Neural cell (in vitro differentiated cells): ENCODE measurements around the gene ZNF277. TPM values are rescaled to one million over a fixed set of nuclear protein-coding genes. Genes with fewer than 3 reads are reported as not detected.

Experiments
- H2AFZ ChIP-seq: fragments of 200-600, 300-800 bp; sonication (generic), shearing (Covaris generic); 2 replicates; pipeline ENCODE4 v1.6.0; 2014; ENCODE audit warnings: low read depth, mild to moderate bottlenecking, antibody characterized with exemption, low read length, moderate library complexity
- H3F3A ChIP-seq: fragments of 200-600 bp; shearing (Covaris generic); 2 replicates; pipeline ENCODE4 v1.6.1; 2016; ENCODE audit warnings: mild to moderate bottlenecking, moderate library complexity, mixed read lengths, antibody characterized with exemption, low read length; ENCODE audit not compliant: insufficient read depth, poor library complexity, severe bottlenecking
- H3K27ac ChIP-seq: fragments of 200-600, 300-800 bp; sonication (generic), shearing (Covaris generic); 2 replicates; pipeline ENCODE4 v1.5.1; 2014; ENCODE audit warnings: mild to moderate bottlenecking, low read length, moderate library complexity
- H3K27me3 ChIP-seq: fragments of 300-800, 200-600 bp; sonication (generic), shearing (Covaris generic); 2 replicates; pipeline ENCODE4 v1.6.0; 2014; ENCODE audit warnings: mild to moderate bottlenecking, low read depth, low read length, moderate library complexity; ENCODE audit not compliant: insufficient read depth
- H3K36me3 ChIP-seq: fragments of 300-800, 200-600 bp; sonication (generic), shearing (Covaris generic); 2 replicates; pipeline ENCODE4 v1.5.1; 2014; ENCODE audit warnings: mild to moderate bottlenecking, antibody characterized with exemption, low read length, moderate library complexity; ENCODE audit not compliant: insufficient read depth
- H3K4me2 ChIP-seq: fragments of 300-800, 200-600 bp; sonication (generic), shearing (Covaris generic); 2 replicates; pipeline ENCODE4 v1.6.0; 2014; ENCODE audit warnings: mild to moderate bottlenecking, low read length
- H3K4me3 ChIP-seq: fragments of 300-800, 200-600 bp; sonication (generic), shearing (Covaris generic); 2 replicates; pipeline ENCODE4 v1.5.1; 2014; ENCODE audit warnings: mild to moderate bottlenecking, low read length, moderate library complexity
- H3K79me2 ChIP-seq: fragments of 200-600 bp; shearing (Covaris generic); replicated peaks from 2 replicates; pipeline ENCODE4 v1.6.0; 2014; ENCODE audit warnings: mild to moderate bottlenecking, low read length, moderate library complexity; ENCODE audit not compliant: insufficient read depth
- H3K9ac ChIP-seq: fragments of 300-800, 200-600 bp; sonication (generic), shearing (Covaris generic); 2 replicates; pipeline ENCODE4 v1.6.1; 2016; ENCODE audit warnings: mild to moderate bottlenecking, low read length, mixed read lengths
- H3K9me2 ChIP-seq: fragments of 200-600 bp; shearing (Covaris generic); 2 replicates; pipeline ENCODE4 v1.6.1; 2016; ENCODE audit warnings: mild to moderate bottlenecking, low read length, mixed read lengths; ENCODE audit not compliant: insufficient read depth
- H3K9me3 ChIP-seq: fragments of 200-600, 300-800 bp; sonication (generic), shearing (Covaris generic); 2 replicates; pipeline ENCODE4 v1.6.1; 2016; ENCODE audit warnings: mild to moderate bottlenecking, mixed run types, low read length, moderate library complexity, mixed read lengths
- H4K20me1 ChIP-seq: fragments of 200-600 bp; shearing (Covaris generic); 2 replicates; pipeline ENCODE4 v1.6.1; 2016; ENCODE audit warnings: mild to moderate bottlenecking, mixed run types; ENCODE audit not compliant: insufficient read depth
- EP300 ChIP-seq: fragments of 450-650 bp; conservative IDR thresholded peaks from 2 replicates; pipeline ENCODE4 v1.6.1; 2014; ENCODE audit warnings: antibody characterized with exemption, mild to moderate bottlenecking, moderate library complexity; ENCODE audit not compliant: poor library complexity, severe bottlenecking
- EZH2 ChIP-seq: fragments of 200-600, 300-800 bp; shearing (Covaris generic), sonication (generic); IDR thresholded peaks from 2 replicates; pipeline ENCODE4 v1.6.1; 2014; ENCODE audit warnings: antibody characterized with exemption, low read length, borderline replicate concordance, mild to moderate bottlenecking; ENCODE audit not compliant: insufficient read depth, poor library complexity, severe bottlenecking
- MXI1 ChIP-seq: fragments of 450-650 bp; conservative IDR thresholded peaks from 2 replicates; pipeline ENCODE4 v1.6.1; 2014; ENCODE audit warnings: antibody characterized with exemption, mild to moderate bottlenecking; ENCODE audit not compliant: poor library complexity, severe bottlenecking
- POLR2AphosphoS5 ChIP-seq: IDR thresholded peaks from 2 replicates; pipeline ENCODE4 v1.6.1; 2012
- RAD21 ChIP-seq: fragments of 450-650 bp; conservative IDR thresholded peaks from 2 replicates; pipeline ENCODE4 v1.6.1; 2014; ENCODE audit warnings: antibody characterized with exemption, mild to moderate bottlenecking, moderate library complexity
- REST ChIP-seq: IDR thresholded peaks from 2 replicates; pipeline ENCODE4 v1.6.1; 2012; ENCODE audit warnings: borderline replicate concordance
- SMC3 ChIP-seq: fragments of 450-650 bp; conservative IDR thresholded peaks from 2 replicates; pipeline ENCODE4 v1.6.1; 2014; ENCODE audit warnings: antibody characterized with exemption, mild to moderate bottlenecking, moderate library complexity; ENCODE audit not compliant: poor library complexity
- TAF1 ChIP-seq: IDR thresholded peaks from 2 replicates; pipeline ENCODE4 v1.6.1; 2012; ENCODE audit warnings: low read depth
- polyA plus RNA-seq: library from polyadenylated mRNA; depleted of rRNA; stranded (reverse); fragments of >200 nt; gene quantifications from 2 replicates; pipeline ENCODE4 v1.2.3, GENCODE V29; 2014
- TF ChIP-seq, protein P1 (sequence below): fragments of 450-650 bp; IDR thresholded peaks from 2 replicates; pipeline ENCODE4 v1.5.1; 2014; ENCODE audit warnings: antibody characterized with exemption, mild to moderate bottlenecking, moderate library complexity; ENCODE audit not compliant: poor library complexity, severe bottlenecking

Gene ZNF277
- polyA plus RNA-seq, 1 donor from 2014 or later: 30.0 TPM

DNA sequence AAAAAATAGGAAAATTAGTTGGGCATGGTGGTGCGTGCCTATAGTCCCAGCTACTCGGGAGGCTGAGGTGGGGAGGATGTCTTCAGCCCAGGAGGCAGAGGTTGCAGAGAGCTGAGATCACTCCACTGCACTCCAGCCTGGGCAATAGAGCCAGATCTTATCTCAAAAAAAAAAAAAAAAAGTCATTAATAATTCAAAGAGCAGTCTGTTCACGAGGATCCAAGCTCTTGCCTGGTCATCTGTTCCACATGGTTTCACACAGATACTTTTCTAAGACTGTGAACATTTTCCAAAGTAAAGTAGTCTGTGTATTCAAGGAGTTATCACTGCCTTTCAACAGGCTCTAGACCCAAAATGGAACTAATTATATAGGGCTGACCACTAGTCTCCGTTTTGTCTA, 86.9 kb downstream of the ZNF277 start:
- H4K20me1 ChIP-seq: no peaks in the 10 kb centered on the region
- H3F3A ChIP-seq: no peaks in the 10 kb centered on the region
- no peaks in the 10 kb centered on the region for H3K9me3 ChIP-seq
- no peaks in the 10 kb centered on the region for H3K27me3 ChIP-seq
- H3K4me3 ChIP-seq: no peak overlapping the region
- H3K79me2 ChIP-seq: no peaks in the 10 kb centered on the region
- H3K4me2 ChIP-seq: no peak overlapping the region
- H3K9me2 ChIP-seq: no peaks in the 10 kb centered on the region
- H3K36me3 ChIP-seq: no peaks in the 10 kb centered on the region
- no peak overlapping the region for H3K27ac ChIP-seq
- TF ChIP-seq POLR2AphosphoS5: no peak
- no peak for TF ChIP-seq EP300
- TF ChIP-seq, protein P1, sequence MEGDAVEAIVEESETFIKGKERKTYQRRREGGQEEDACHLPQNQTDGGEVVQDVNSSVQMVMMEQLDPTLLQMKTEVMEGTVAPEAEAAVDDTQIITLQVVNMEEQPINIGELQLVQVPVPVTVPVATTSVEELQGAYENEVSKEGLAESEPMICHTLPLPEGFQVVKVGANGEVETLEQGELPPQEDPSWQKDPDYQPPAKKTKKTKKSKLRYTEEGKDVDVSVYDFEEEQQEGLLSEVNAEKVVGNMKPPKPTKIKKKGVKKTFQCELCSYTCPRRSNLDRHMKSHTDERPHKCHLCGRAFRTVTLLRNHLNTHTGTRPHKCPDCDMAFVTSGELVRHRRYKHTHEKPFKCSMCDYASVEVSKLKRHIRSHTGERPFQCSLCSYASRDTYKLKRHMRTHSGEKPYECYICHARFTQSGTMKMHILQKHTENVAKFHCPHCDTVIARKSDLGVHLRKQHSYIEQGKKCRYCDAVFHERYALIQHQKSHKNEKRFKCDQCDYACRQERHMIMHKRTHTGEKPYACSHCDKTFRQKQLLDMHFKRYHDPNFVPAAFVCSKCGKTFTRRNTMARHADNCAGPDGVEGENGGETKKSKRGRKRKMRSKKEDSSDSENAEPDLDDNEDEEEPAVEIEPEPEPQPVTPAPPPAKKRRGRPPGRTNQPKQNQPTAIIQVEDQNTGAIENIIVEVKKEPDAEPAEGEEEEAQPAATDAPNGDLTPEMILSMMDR: no peak
- no peak for TF ChIP-seq SMC3
- TF ChIP-seq MXI1: no peak
- no peak overlapping the region for H2AFZ ChIP-seq
- no peak overlapping the region for H3K9ac ChIP-seq

GRCh38 chr7:112296432-112296831, 89.9 kb downstream of the ZNF277 start:
- Histone ChIP-seq H3K79me2 (no peaks in the 10 kb centered on the region), H3K27me3 (no peaks in the 10 kb centered on the region), H3K4me2 (no peak overlapping the region), H2AFZ (no peak overlapping the region), H3K9ac (no peak overlapping the region), H3K27ac (no peak overlapping the region), H3F3A (no peaks in the 10 kb centered on the region), H3K4me3 (no peak overlapping the region), H3K9me3 (no peaks in the 10 kb centered on the region), H3K36me3 (no peaks in the 10 kb centered on the region), H4K20me1 (no peaks in the 10 kb centered on the region), H3K9me2 (no peaks in the 10 kb centered on the region)
- TF ChIP-seq MXI1 (no peak), SMC3 (no peak), RAD21 (no peak)
- TF ChIP-seq, protein P1: no peak

- Histone ChIP-seq H3K9me3 (no peaks in the 10 kb centered on the region), H3F3A (no peaks in the 10 kb centered on the region), H3K27me3 (no peaks in the 10 kb centered on the region), H3K4me2 (no peak overlapping the region), H3K79me2 (no peaks in the 10 kb centered on the region), H4K20me1 (no peaks in the 10 kb centered on the region), H3K9ac (no peak overlapping the region), H3K27ac (no peak overlapping the region), H2AFZ (no peak overlapping the region), H3K36me3 (no peaks in the 10 kb centered on the region), H3K4me3 (no peak overlapping the region), H3K9me2 (no peaks in the 10 kb centered on the region)
- TF ChIP-seq RAD21: no peak
- no peak for TF ChIP-seq POLR2AphosphoS5
- no peak for TF ChIP-seq REST
- no peak for TF ChIP-seq EZH2
- no peak for TF ChIP-seq TAF1
- TF ChIP-seq, protein P1: no peak
- no peak for TF ChIP-seq SMC3
- TF ChIP-seq MXI1: no peak
- TF ChIP-seq EP300: no peak
Measured at GRCh38 chr7:112297681-112298080, 91.2 kb downstream of the ZNF277 start.
